BLaER1 (cell line): ENCODE results near the gene TLCD3A.
"Not testable (repeated sequence)": the region's sequence is repeated elsewhere in the genome, so short reads cannot be mapped to it uniquely, and the experiment has no call there.

ENCODE experiments used
- H3K27ac ChIP-seq: shearing (Covaris generic); formaldehyde crosslinking; 2 replicates; pipeline ENCODE4 v1.8.1; 2022
- H3K27me3 ChIP-seq: shearing (Covaris generic); formaldehyde crosslinking; 2 replicates; pipeline ENCODE4 v1.8.1; 2022
- H3K36me3 ChIP-seq: shearing (Covaris generic); formaldehyde crosslinking; 2 replicates; pipeline ENCODE4 v1.8.1; 2022
- H3K4me1 ChIP-seq: shearing (Covaris generic); formaldehyde crosslinking; 2 replicates; pipeline ENCODE4 v1.8.1; 2022
- H3K4me2 ChIP-seq: shearing (Covaris generic); formaldehyde crosslinking; 2 replicates; pipeline ENCODE4 v1.8.1; 2022
- H3K4me3 ChIP-seq: shearing (Covaris generic); formaldehyde crosslinking; 2 replicates; pipeline ENCODE4 v1.8.1; 2022
- H3K9ac ChIP-seq: shearing (Covaris generic); formaldehyde crosslinking; 2 replicates; pipeline ENCODE4 v1.8.1; 2022
- H3K9me3 ChIP-seq: shearing (Covaris generic); formaldehyde crosslinking; 2 replicates; pipeline ENCODE4 v1.8.1; 2022
- H4K20me1 ChIP-seq: shearing (Covaris generic); formaldehyde crosslinking; 2 replicates; pipeline ENCODE4 v1.8.1; 2022
- Cebpa-rat ChIP-seq: shearing (Covaris generic); IDR thresholded peaks from 2 replicates; pipeline ENCODE4 v1.8.1; 2022

The TLCD3A gene

DNA sequence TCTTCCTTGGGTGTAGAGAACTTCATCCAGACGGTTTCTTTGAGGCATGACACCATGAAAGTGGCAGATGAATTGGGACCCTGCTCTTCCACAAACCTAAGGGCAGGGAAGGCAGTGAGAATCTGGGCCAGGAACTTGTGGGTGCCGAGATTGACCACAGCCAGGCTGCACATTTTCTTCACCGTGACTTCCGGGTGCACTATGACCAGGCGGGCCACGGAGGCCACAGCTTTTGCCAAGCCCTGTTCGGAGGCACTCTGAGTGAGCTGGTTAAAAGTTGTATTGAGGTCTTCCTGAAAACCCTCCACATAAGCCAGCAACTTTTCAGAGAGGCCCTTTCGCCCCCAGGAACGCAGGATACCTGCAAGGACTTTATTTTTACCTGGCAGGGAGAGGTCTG, 13.8 kb downstream of the TLCD3A start:
- Histone ChIP-seq H3K27ac (peak overlapping the region; percentile 42; the same call in 1 of the 2 replicates), H3K4me2 (peak overlapping the region; percentile 75), H3K36me3 (peaks cover 88% of the 10 kb centered on the region)

DNA sequence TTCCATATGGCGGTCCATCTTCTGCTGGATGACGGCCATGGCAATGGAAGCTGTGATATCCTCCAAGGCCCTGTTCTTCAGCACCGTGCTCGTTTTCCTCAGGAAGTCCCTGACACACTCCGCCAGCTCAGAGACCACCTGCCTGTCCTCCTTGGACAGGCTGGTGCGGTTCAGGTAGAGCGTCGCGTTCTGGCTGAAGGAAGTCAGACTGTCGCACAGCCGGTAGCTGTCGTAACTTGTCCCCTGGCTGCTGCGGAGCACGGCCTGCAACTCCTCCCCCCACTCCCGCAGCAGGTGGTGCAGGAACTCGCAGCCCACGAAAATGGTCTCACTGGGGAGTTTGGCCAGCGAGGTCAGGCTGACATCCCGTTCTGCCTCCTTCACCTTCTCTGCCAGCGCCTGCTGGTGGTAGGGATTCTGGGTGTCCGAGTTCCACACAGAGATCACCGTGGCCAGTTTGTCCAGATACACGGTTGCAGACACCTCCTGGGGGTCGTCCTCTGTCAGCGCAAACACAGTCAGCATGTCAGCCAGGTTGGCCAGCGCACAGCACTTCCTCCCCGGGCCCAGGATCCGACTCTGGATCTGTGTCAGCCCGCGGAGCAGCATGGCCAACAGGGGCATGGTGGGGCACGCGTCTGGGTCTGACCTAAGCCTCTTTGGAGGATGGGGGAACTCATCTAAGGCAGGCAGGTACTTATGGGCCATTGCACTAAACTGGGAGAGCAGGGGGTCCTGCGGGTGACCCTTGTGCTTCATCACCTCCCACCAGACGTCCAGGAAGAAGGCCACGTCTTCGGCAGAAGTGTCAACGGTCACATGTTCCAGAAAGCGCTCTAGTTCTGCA, 14.6 kb downstream of the TLCD3A start:
- H3K9ac ChIP-seq: peak overlapping the region; percentile 51; the same call in 1 of the 2 replicates
- peak overlapping the region; percentile 75 for H3K4me2 ChIP-seq
- H3K36me3 ChIP-seq: peaks cover 79% of the 10 kb centered on the region
- H3K4me3 ChIP-seq: 0 out of 2 replicates have a peak overlapping the region, but pooled peaks have one; percentile 5
- no peaks in the 10 kb centered on the region for H3K9me3 ChIP-seq
- peaks cover 55% of the 10 kb centered on the region for H3K4me1 ChIP-seq
- H3K27ac ChIP-seq: peak overlapping the region; percentile 42
- no peaks in the 10 kb centered on the region for H3K27me3 ChIP-seq
- no peak for TF ChIP-seq Cebpa-rat
- H4K20me1 ChIP-seq: peaks cover 92% of the 10 kb centered on the region

More for the DNA sequence above, 13.8 kb downstream of the TLCD3A start:
- no peaks in the 10 kb centered on the region for H3K9me3 ChIP-seq
- peak overlapping the region; percentile 51; the same call in 1 of the 2 replicates for H3K9ac ChIP-seq
- H3K4me1 ChIP-seq: peaks cover 62% of the 10 kb centered on the region
- peaks cover 98% of the 10 kb centered on the region for H4K20me1 ChIP-seq
- no peak overlapping the region for H3K4me3 ChIP-seq
- no peak for TF ChIP-seq Cebpa-rat
- H3K27me3 ChIP-seq: no peaks in the 10 kb centered on the region

DNA sequence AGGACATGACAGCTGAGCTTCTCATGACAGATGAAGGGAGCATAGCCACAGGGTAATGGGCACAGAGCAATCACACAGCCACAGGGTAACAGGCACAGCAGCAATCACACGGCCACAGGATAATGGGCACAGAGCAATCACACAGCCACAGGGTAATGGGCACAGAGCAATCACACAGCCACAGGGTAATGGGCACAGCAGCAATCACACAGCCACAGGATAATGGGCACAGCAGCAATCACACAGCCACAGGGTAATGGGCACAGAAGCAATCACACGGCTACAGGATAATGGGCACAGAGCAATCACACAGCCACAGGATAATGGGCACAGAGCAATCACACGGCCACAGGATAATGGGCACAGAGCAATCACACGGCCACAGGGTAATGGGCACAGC, 16.2 kb downstream of the TLCD3A start:
- H4K20me1 ChIP-seq: peaks cover 76% of the 10 kb centered on the region
- not testable (repeated sequence) for H3K27me3 ChIP-seq, H3K4me3 ChIP-seq, H3K9ac ChIP-seq, H3K9me3 ChIP-seq, H3K27ac ChIP-seq
- H3K4me1 ChIP-seq: peaks cover 61% of the 10 kb centered on the region
- peak overlapping the region; percentile 75; the same call in 1 of the 2 replicates for H3K4me2 ChIP-seq
- H3K36me3 ChIP-seq: peaks cover 63% of the 10 kb centered on the region

DNA sequence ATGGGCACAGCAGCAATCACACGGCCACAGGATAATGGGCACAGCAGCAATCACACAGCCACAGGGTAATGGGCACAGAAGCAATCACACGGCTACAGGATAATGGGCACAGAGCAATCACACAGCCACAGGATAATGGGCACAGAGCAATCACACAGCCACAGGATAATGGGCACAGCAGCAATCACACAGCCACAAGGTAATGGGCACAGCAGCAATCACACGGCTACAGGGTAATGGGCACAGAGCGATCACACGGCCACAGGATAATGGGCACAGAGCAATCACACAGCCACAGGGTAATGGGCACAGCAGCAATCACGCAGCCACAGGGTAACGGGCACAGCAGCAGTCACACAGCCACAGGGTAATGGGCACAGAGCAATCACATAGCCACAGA, 17.0 kb downstream of the TLCD3A start:
- Histone ChIP-seq H4K20me1 (peaks cover 68% of the 10 kb centered on the region), H3K4me2 (peak overlapping the region; percentile 99), H3K36me3 (peaks cover 56% of the 10 kb centered on the region), H3K9ac (peak overlapping the region; percentile 96; the same call in 1 of the 2 replicates), H3K4me1 (peaks cover 61% of the 10 kb centered on the region)
- not testable (repeated sequence) for H3K4me3 ChIP-seq, H3K9me3 ChIP-seq, H3K27ac ChIP-seq, H3K27me3 ChIP-seq

DNA sequence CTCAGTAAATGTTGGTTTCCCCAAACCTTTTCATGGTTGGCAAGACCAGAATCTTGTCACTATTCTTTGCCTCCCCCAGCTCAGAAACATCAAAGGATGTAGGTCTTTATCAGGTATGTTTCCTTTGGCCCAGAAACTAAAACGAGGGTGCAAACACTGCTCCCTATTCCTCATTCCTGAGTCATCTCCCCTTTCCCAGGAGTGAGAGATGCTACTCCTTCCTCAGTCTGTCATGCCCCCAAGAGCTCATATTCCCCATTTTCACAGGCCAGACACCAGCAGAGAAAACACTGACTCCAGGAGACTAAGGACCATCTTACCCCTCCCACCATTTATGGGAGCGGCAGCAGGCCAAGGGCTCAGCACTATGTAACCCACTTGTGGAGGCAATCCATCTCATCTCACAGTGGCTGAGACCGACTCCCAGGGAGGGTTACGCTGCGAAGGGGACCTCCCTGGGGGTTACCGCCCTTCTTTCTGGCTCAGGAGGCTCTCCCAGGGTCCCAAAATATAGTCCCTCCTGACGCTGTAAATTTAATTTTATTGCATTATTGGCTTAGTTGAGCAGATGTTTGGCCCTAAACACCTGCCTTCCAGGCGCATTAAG, 18.1 kb downstream of the TLCD3A start:
- Histone ChIP-seq H3K9me3 (no peaks in the 10 kb centered on the region), H3K4me3 (peak overlapping the region; percentile 85), H3K4me1 (peaks cover 60% of the 10 kb centered on the region), H3K36me3 (peaks cover 44% of the 10 kb centered on the region), H3K9ac (peak overlapping the region; percentile 96), H4K20me1 (peaks cover 56% of the 10 kb centered on the region), H3K27me3 (no peaks in the 10 kb centered on the region), H3K27ac (peak overlapping the region; percentile 97), H3K4me2 (peak overlapping the region; percentile 99)
- no peak for TF ChIP-seq Cebpa-rat

DNA sequence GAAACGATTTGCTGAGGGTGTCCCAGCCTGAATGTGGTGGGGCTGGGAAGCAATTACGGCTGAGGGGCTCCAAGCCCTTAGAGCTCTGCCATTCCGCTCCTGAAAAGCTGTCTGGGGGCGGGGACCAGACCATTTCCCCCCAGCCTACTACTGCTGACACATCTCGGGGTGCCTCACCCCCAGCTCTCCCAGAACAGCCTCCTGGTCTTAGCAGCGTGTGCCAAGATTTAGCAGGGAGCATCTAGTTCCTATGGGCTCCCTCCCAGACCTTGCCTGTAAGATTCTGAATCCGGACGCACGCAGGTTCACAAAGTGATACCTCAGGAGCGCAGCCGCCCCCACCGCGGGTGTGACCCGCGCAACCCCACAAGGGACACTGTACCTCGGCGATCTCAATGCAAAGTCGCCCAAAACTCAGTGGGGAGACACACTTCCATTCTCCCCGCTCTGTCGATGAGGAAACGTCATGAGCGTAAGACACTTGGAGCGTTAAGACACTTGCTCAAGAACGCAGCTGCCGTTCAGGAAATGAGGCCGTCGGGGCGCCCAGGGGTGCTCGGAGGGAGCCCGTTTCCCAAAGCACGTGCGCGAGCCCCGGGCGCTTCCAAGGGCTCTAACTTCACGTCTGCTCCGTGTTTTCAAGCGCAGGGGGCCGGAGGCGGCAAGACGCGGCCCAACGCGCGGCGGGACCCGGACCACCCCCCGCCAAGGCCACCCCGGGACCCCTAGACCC, 19.0 kb downstream of the TLCD3A start:
- no peaks in the 10 kb centered on the region for H3K9me3 ChIP-seq
- H3K4me2 ChIP-seq: peak overlapping the region; percentile 99
- peak overlapping the region; percentile 96 for H3K9ac ChIP-seq
- no peaks in the 10 kb centered on the region for H3K27me3 ChIP-seq
- peak overlapping the region; percentile 97 for H3K27ac ChIP-seq
- no peak for TF ChIP-seq Cebpa-rat
- H3K4me1 ChIP-seq: peaks cover 51% of the 10 kb centered on the region
- peak overlapping the region; percentile 85 for H3K4me3 ChIP-seq
- peaks cover 47% of the 10 kb centered on the region for H4K20me1 ChIP-seq
- peaks cover 43% of the 10 kb centered on the region for H3K36me3 ChIP-seq

DNA sequence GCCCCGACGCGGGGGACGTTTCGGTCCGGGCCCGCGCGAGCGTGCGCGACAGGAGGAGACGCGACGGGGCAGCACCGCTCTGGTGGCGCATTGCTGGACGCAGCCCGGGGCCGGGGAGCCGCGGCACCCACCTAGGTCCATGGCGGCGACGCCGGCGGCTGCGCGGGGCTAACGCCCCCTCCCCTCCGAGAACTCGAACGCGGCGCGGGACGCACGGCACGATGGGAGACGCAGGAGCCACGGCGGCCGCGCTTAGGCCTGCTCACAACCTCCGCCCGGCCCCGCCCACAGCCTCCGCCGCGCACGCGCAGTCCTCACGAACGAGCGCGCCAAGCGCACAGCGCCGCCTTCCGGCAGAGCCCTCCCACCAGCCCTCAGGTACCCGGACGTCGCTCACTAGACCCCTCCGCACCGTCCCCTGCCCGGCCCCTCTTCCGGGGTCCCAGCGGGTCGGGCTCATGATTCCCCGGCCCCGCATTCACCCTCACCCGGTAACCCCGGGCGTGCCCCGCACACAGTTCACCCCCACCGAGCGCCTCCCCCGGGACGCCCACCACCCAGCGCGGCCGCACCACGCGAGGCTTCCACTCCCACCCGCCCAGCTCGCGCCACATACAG, 19.7 kb downstream of the TLCD3A start, which contains the start of gene GEMIN4:
Gene GEMIN4, minus strand, starts transcription at position 263 of the 618 bp plus-strand sequence. Its CDS starts 122 bp downstream, at position 141.
- H3K27me3 ChIP-seq: no peaks in the 10 kb centered on the region
- no peak for TF ChIP-seq Cebpa-rat
- H3K9ac ChIP-seq: peak within 1 kb of the TSS; percentile 96
- H3K9me3 ChIP-seq: no peaks in the 10 kb centered on the region
- peak within 1 kb of the TSS; percentile 99 for H3K4me2 ChIP-seq
- H3K36me3 ChIP-seq: peaks cover 43% of the 10 kb centered on the region
- H4K20me1 ChIP-seq: peaks cover 41% of the 10 kb centered on the region
- peaks cover 44% of the 10 kb centered on the region for H3K4me1 ChIP-seq
- peak within 1 kb of the TSS; percentile 97 for H3K27ac ChIP-seq
- peak within 1 kb of the TSS; percentile 85 for H3K4me3 ChIP-seq

DNA sequence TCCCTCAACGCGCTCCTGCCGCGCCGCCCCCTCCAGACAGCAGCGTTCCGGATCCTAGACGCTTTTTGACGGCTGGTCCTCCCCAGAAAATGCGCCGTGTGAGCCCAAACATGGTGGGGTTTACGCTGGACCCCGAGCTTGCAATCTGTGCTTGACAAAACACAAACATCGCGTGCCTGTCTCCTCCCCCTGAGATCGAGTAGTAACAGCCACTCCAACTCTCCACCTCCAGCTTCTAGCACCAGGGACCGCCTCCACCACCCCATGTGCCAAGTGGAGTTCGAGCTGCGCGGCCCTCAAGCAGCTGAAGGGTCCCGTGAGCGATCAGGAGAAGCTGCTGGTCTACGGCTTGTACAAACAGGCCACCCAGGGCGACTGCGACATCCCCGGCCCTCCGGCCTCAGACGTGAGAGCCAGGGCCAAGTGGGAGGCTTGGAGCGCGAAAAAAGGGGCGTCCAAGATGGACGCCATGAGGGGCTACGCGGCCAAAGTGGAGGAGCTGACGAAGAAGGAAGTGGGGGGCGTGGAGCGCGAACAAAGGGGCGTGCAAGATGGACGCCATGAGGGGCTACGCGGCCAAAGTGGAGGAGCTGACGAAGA, 20.3 kb downstream of the TLCD3A start:
- no peaks in the 10 kb centered on the region for H3K27me3 ChIP-seq
- peak overlapping the region; percentile 99 for H3K4me2 ChIP-seq
- peak overlapping the region; percentile 97 for H3K27ac ChIP-seq
- H3K4me3 ChIP-seq: peak overlapping the region; percentile 85
- H3K4me1 ChIP-seq: peaks cover 38% of the 10 kb centered on the region
- no peaks in the 10 kb centered on the region for H3K9me3 ChIP-seq
- H4K20me1 ChIP-seq: peaks cover 35% of the 10 kb centered on the region
- H3K9ac ChIP-seq: peak overlapping the region; percentile 96
- peaks cover 43% of the 10 kb centered on the region for H3K36me3 ChIP-seq
- TF ChIP-seq Cebpa-rat: no peak

DNA sequence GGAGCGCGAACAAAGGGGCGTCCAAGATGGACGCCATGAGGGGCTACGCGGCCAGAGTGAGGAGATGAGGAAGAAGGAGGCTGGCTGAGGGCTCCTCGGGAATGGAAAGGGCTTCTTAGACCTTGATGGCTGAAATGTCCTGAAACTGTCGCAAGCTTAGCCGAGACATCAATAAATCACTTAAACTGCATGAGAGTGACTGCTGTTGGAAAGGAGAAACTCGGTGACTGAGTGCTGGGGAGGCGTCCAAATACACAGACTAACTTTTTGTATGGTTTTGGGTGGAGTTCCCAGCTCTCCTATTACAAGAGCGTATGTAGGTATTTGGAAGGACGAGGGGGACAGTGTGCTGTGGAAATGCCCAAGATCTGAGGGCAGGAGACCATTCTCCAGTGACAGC, 21.0 kb downstream of the TLCD3A start:
- Histone ChIP-seq H3K4me3 (no peak overlapping the region), H4K20me1 (peaks cover 28% of the 10 kb centered on the region), H3K27me3 (no peaks in the 10 kb centered on the region)

DNA sequence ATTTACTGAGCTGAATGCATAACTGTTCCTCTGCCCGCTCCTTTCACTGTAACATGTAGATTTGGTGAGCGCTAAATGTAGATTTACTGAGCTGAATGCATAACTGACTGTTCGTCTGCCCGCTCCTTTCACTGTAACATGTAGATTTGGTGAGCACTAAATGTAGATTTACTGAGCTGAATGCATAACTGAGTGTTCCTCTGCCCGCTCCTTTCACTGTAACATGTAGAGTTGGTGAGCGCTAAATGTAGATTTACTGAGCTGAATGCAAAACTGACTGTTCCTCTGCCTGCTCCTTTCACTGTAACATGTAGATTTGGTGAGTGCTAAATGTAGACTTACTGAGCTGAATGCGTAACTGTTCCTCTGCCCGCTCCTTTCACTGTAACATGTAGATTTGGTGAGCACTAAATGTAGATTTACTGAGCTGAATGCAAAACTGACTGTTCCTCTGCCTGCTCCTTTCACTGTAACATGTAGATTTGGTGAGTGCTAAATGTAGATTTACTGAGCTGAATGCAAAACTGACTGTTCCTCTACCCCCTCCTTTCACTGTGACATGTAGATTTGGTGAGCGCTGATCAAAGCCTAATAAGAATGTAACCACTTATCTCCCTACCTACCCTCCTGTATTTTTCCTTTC, 23.0 kb downstream of the TLCD3A start:
- H3K9ac ChIP-seq, H3K4me2 ChIP-seq, H3K27me3 ChIP-seq, H3K4me3 ChIP-seq, H3K9me3 ChIP-seq, H4K20me1 ChIP-seq, H3K27ac ChIP-seq: not testable (repeated sequence)
- Histone ChIP-seq H3K36me3 (peaks cover 48% of the 10 kb centered on the region), H3K4me1 (peaks cover 14% of the 10 kb centered on the region)

More for the DNA sequence above, 21.0 kb downstream of the TLCD3A start:
- Histone ChIP-seq H3K4me2 (no peak overlapping the region), H3K9ac (no peak overlapping the region), H3K9me3 (no peaks in the 10 kb centered on the region), H3K27ac (no peak overlapping the region), H3K4me1 (peaks cover 31% of the 10 kb centered on the region), H3K36me3 (peaks cover 43% of the 10 kb centered on the region)
- TF ChIP-seq Cebpa-rat: no peak

DNA sequence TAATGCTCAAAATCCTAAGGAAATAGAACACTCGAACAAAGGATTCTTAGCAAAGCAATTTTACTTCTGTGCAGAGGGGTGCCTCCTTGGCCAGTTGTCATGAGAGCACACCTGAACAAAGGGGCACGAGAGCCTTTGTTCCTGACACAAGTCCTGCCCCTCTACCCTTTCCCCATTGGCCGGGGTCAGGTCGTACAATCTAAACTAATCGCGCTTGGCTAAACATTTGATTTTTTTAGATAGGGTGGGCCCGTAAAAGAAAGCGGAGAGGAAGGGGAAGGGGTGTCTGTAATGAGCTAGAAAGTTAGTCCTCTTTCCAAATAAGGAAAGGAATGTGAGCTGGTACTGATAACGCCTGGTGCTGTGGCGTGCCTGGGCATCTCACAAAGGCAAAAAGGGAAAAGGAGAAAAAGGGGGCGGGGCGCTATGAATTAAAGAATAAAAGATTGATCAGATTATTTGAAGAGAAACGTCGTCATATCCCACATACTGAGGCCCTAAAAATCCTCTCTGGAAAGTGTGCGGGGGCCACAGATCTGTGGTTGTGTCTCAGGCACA, 23.7 kb downstream of the TLCD3A start:
- not testable (repeated sequence) for H3K9ac ChIP-seq

More for the DNA sequence above, 23.7 kb downstream of the TLCD3A start:
- not testable (repeated sequence) for H3K27me3 ChIP-seq, H3K4me1 ChIP-seq, H3K27ac ChIP-seq, H3K4me3 ChIP-seq, H3K4me2 ChIP-seq, H4K20me1 ChIP-seq, H3K9me3 ChIP-seq
- H3K36me3 ChIP-seq: peaks cover 54% of the 10 kb centered on the region
